Measurements from ENCODE around the gene TAS2R40.

- no peak for TF ChIP-seq SIN3A (IDR thresholded peaks at IDR 0.05; ENCODE audit: low read depth, low read length)
- TF ChIP-seq, protein P1, sequence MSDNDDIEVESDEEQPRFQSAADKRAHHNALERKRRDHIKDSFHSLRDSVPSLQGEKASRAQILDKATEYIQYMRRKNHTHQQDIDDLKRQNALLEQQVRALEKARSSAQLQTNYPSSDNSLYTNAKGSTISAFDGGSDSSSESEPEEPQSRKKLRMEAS (IDR thresholded peaks at IDR 0.05; ENCODE audit: low read depth, low read length): no peak
Observed at GRCh38 chr7:143239813-143240212, 18.0 kb downstream of the TAS2R40 start.
